Measurements from ENCODE around the gene SLC25A4. TPM values are rescaled to one million over a fixed set of nuclear protein-coding genes. Genes with fewer than 3 reads are reported as not detected.
A peak's percentile ranks its signal among the peaks of the same experiment; 100 is the strongest.

The SLC25A4 gene
- total and polyA plus RNA-seq, 7 donors: 384 to 1,107 (median 795) TPM

GRCh38 chr4:185109736-185110135, 33.3 kb upstream of the SLC25A4 start:
- ATAC-seq: no peak
- Histone ChIP-seq H3K27me3 (ENCODE audit: insufficient read depth in 3 of 3, low read length in 2 of 3) (no peaks in the 10 kb centered on the region), H3K4me3 (no peak overlapping the region), H3K4me1 (peaks cover 23% of the 10 kb centered on the region), H3K27ac (no peak overlapping the region), H3K9me3 (no peaks in the 10 kb centered on the region), H3K36me3 (ENCODE audit: insufficient read depth in 1 of 2, low read depth in 1 of 2) (no peaks in the 10 kb centered on the region)
- no peak for DNase-seq
- TF ChIP-seq, protein P1, sequence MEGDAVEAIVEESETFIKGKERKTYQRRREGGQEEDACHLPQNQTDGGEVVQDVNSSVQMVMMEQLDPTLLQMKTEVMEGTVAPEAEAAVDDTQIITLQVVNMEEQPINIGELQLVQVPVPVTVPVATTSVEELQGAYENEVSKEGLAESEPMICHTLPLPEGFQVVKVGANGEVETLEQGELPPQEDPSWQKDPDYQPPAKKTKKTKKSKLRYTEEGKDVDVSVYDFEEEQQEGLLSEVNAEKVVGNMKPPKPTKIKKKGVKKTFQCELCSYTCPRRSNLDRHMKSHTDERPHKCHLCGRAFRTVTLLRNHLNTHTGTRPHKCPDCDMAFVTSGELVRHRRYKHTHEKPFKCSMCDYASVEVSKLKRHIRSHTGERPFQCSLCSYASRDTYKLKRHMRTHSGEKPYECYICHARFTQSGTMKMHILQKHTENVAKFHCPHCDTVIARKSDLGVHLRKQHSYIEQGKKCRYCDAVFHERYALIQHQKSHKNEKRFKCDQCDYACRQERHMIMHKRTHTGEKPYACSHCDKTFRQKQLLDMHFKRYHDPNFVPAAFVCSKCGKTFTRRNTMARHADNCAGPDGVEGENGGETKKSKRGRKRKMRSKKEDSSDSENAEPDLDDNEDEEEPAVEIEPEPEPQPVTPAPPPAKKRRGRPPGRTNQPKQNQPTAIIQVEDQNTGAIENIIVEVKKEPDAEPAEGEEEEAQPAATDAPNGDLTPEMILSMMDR (IDR thresholded peaks at IDR 0.05): no peak
- intact Hi-C loops (cut with DNase I): no loop called here

DNA sequence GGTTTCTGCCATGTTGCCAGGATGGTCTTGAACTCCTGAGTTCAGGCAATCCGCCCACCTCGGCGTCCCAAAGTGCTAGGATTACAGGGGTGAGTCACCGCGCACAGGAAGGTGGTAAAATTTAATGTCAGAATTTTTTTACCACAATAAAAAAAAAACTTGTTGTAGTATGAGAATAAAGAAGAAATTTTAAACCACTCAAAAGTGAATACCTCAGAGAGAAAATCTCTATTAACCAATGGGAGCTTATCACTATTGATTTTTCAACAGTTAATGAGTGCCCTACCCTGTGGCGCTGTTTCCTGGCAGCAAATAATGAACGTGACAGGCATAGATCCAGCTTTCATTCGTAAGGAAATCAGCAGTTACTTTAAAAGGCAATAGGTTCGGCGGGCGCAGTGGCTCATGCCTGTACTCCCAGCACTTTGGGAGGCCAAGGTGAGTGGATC, 32.7 kb upstream of the SLC25A4 start:
- no peak overlapping the region for H3K27ac ChIP-seq
- H3K4me3 ChIP-seq: no peak overlapping the region
- TF ChIP-seq, protein P1 (IDR thresholded peaks at IDR 0.05): no peak
- DNase-seq (no peak), ATAC-seq (no peak)
- intact Hi-C loops (cut with DNase I): no loop called here
- H3K9me3 ChIP-seq: no peaks in the 10 kb centered on the region
- 70 to 73% (median 71%) methylated on average over 11 of the region's 11 CpGs for WGBS, 3 donors
- H3K4me1 ChIP-seq: peaks cover 23% of the 10 kb centered on the region
- no peaks in the 10 kb centered on the region for H3K36me3 ChIP-seq (ENCODE audit: insufficient read depth in 1 of 2, low read depth in 1 of 2)
- H3K27me3 ChIP-seq (ENCODE audit: insufficient read depth in 3 of 3, low read length in 2 of 3): no peaks in the 10 kb centered on the region

DNA sequence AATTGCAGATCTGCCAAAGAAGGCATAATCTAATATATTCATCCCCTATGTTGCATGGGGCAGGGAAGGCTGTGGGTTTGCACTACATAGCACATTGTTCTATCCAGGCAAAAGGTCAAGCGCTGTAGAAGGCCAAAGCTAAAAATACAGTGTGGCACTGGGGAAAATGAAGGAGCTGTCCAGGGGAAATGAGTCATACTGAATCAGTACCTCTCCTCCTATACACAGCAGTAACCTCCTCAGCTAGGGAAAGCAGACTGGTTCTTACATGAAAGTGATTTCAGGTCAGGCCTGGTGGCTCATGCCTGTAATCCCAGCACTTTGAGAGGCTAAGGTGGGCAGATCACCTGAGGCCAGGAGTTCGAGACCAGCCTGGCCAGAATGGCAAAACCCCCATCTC, 31.0 kb upstream of the SLC25A4 start:
- DNase-seq (peak in 1 of 2 donors; percentile 21), ATAC-seq (peak; percentile 98 to 99 (median 98))
- TF ChIP-seq, protein P1 (IDR thresholded peaks at IDR 0.05): no peak
- peaks cover 33% of the 10 kb centered on the region for H3K4me1 ChIP-seq
- H3K9me3 ChIP-seq: no peaks in the 10 kb centered on the region
- H3K36me3 ChIP-seq (ENCODE audit: insufficient read depth in 1 of 2, low read depth in 1 of 2): no peaks in the 10 kb centered on the region
- 22 to 43% (median 35%) methylated on average over 2 of the region's 2 CpGs for WGBS, 3 donors
- H3K27ac ChIP-seq: peak overlapping the region; percentile 42
- intact Hi-C loops (cut with DNase I): no loop called here
- no peak overlapping the region for H3K4me3 ChIP-seq
- no peaks in the 10 kb centered on the region for H3K27me3 ChIP-seq (ENCODE audit: insufficient read depth in 3 of 3, low read length in 2 of 3)

- Histone ChIP-seq H3K36me3 (ENCODE audit: insufficient read depth in 1 of 2, low read depth in 1 of 2) (no peaks in the 10 kb centered on the region), H3K4me1 (peaks cover 33% of the 10 kb centered on the region), H3K9me3 (no peaks in the 10 kb centered on the region), H3K27me3 (ENCODE audit: insufficient read depth in 3 of 3, low read length in 2 of 3) (no peaks in the 10 kb centered on the region), H3K4me3 (no peak overlapping the region), H3K27ac (peak overlapping the region; percentile 42)
- ATAC-seq: no peak
- TF ChIP-seq, protein P1 (IDR thresholded peaks at IDR 0.05): no peak
- WGBS, 3 donors: 84 to 93% (median 87%) methylated on average over 2 of the region's 2 CpGs
- intact Hi-C loops (cut with DNase I): no loop called here
- no peak for DNase-seq
Measured at GRCh38 chr4:185113340-185113739, 29.7 kb upstream of the SLC25A4 start.

- TF ChIP-seq, protein P1 (IDR thresholded peaks at IDR 0.05): no peak
- Histone ChIP-seq H3K4me3 (no peak overlapping the region), H3K36me3 (ENCODE audit: insufficient read depth in 1 of 2, low read depth in 1 of 2) (no peaks in the 10 kb centered on the region), H3K9me3 (no peaks in the 10 kb centered on the region), H3K4me1 (peaks cover 45% of the 10 kb centered on the region), H3K27ac (peak overlapping the region; percentile 21), H3K27me3 (ENCODE audit: insufficient read depth in 3 of 3, low read length in 2 of 3) (no peaks in the 10 kb centered on the region)
- 13 to 21% (median 15%) methylated on average over 9 of the region's 9 CpGs for WGBS, 3 donors
- ATAC-seq (peak; percentile 55 to 61 (median 60)), DNase-seq (peak; percentile 37 to 65)
- intact Hi-C loops (cut with DNase I): no loop called here
Measured at GRCh38 chr4:185115827-185116232, 27.2 kb upstream of the SLC25A4 start.

All from psoas muscle (tissue), 8 donors.